H1 (cell line): ENCODE measurements around the gene CNDP1. TPM values are rescaled to one million over a fixed set of nuclear protein-coding genes. Genes with fewer than 3 reads are reported as not detected.
A peak's percentile ranks its signal among the peaks of the same experiment; 100 is the strongest.

Experiments used
- ASH2L ChIP-seq: fragments of 200-600, 300-600 bp; sonication (generic); IDR thresholded peaks from one replicate; pipeline ENCODE4 v1.7.1; 2017; ENCODE audit warnings: low read length
- BRCA1 ChIP-seq: IDR thresholded peaks from 2 replicates; pipeline ENCODE4 v1.6.1; 2012; ENCODE audit warnings: low read depth, low read length, improper control_type of control experiment
- CREB1 ChIP-seq: IDR thresholded peaks from 2 replicates; pipeline ENCODE4 v1.6.1; 2012; ENCODE audit warnings: inconsistent platforms
- EGR1 ChIP-seq: IDR thresholded peaks from 2 replicates; pipeline ENCODE4 v1.6.1; 2011; ENCODE audit warnings: low read depth, low read length, borderline replicate concordance
- EP300 ChIP-seq, 2 experiments: IDR thresholded peaks; 1 replicate in 1 of 2; 2 replicates in 1 of 2; pipeline ENCODE4 v1.6.1; 2011 to 2012; ENCODE audit warnings: low read depth in 2 of 2, low read length in 2 of 2, mild to moderate bottlenecking in 2 of 2, borderline replicate concordance in 1 of 2, inconsistent platforms in 1 of 2, moderate library complexity in 1 of 2
- HDAC2 ChIP-seq, 2 experiments: fragments of 300-600 bp in 1 of 2; sonication (generic) in 1 of 2; IDR thresholded peaks; 2 replicates each; pipeline ENCODE4 v1.6.1; 2011 to 2012; ENCODE audit warnings: low read depth in 2 of 2, low read length in 2 of 2, mild to moderate bottlenecking in 2 of 2, moderate library complexity in 2 of 2, borderline replicate concordance in 1 of 2, inconsistent platforms in 1 of 2
- KDM5A ChIP-seq: fragments of 200-600 bp; IDR thresholded peaks from 2 replicates; pipeline ENCODE4 v1.7.1; 2012; ENCODE audit warnings: mild to moderate bottlenecking, low read length, inconsistent platforms, mixed read lengths
- PHF8 ChIP-seq: fragments of 200-600 bp; sonication (generic); conservative IDR thresholded peaks from 2 replicates; pipeline ENCODE4 v1.7.1; 2012; ENCODE audit warnings: low read depth, mild to moderate bottlenecking, inconsistent platforms, low read length, moderate library complexity
- POLR2A ChIP-seq, 2 experiments: IDR thresholded peaks; 1 replicate in 1 of 2; 2 replicates in 1 of 2; pipeline ENCODE4 v1.6.1; 2011; ENCODE audit warnings: low read depth in 2 of 2, low read length in 2 of 2, mild to moderate bottlenecking in 2 of 2; ENCODE audit errors: control extremely low read depth in 1 of 2
- POLR2AphosphoS5 ChIP-seq: IDR thresholded peaks from 2 replicates; pipeline ENCODE4 v1.6.1; 2011; ENCODE audit warnings: low read depth, low read length
- RAD21 ChIP-seq, 2 experiments: IDR thresholded peaks in 1 of 2; conservative IDR thresholded peaks in 1 of 2; 2 replicates each; pipeline ENCODE4 v1.6.1; 2011; ENCODE audit warnings: low read depth in 2 of 2, low read length in 2 of 2, improper control_type of control experiment in 1 of 2, inconsistent platforms in 1 of 2, mild to moderate bottlenecking in 1 of 2, moderate library complexity in 1 of 2
- SAP30 ChIP-seq: fragments of 300-600 bp; sonication (generic); IDR thresholded peaks from 2 replicates; pipeline ENCODE4 v1.7.1; 2012; ENCODE audit warnings: low read length, moderate library complexity, mild to moderate bottlenecking, inconsistent platforms; ENCODE audit not compliant: insufficient read depth, insufficient replicate concordance
- SIN3A ChIP-seq, 2 experiments: IDR thresholded peaks in 1 of 2; conservative IDR thresholded peaks in 1 of 2; 2 replicates each; pipeline ENCODE4 v1.6.1; 2011 to 2012; ENCODE audit warnings: low read length in 2 of 2, improper control_type of control experiment in 1 of 2, low read depth in 1 of 2, mild to moderate bottlenecking in 1 of 2
- SIX5 ChIP-seq: IDR thresholded peaks from 2 replicates; pipeline ENCODE4 v1.6.1; 2011; ENCODE audit warnings: mild to moderate bottlenecking, low read depth, low read length
- SP2 ChIP-seq: IDR thresholded peaks from 2 replicates; pipeline ENCODE4 v1.6.1; 2012; ENCODE audit warnings: mild to moderate bottlenecking, low read length, inconsistent platforms
- TAF1 ChIP-seq: IDR thresholded peaks from 2 replicates; pipeline ENCODE4 v1.6.1; 2011; ENCODE audit warnings: mild to moderate bottlenecking, low read depth, low read length
- TAF7 ChIP-seq: optimal IDR thresholded peaks from 2 replicates; pipeline ENCODE3; 2011; ENCODE audit warnings: low read depth, mild to moderate bottlenecking, inconsistent platforms, low read length, moderate library complexity, borderline replicate concordance
- TCF12 ChIP-seq: IDR thresholded peaks from 2 replicates; pipeline ENCODE4 v1.6.1; 2011; ENCODE audit warnings: low read depth, mild to moderate bottlenecking, low read length
- ZNF274 ChIP-seq: IDR thresholded peaks from 2 replicates; pipeline ENCODE4 v1.7.0; 2012; ENCODE audit warnings: low read length, borderline replicate concordance; ENCODE audit errors: extremely low read depth
- polyA plus RNA-seq, 7 experiments: library from polyadenylated mRNA; depleted of rRNA in 3 of 7; stranded (reverse) in 5 of 7; unstranded in 2 of 7; fragments of >200 nt in 5 of 7; fragments of 200-250 nt in 2 of 7; gene quantifications; 1 replicate in 5 of 7; 2 replicates in 1 of 7; 4 replicates in 1 of 7; pipeline versions ENCODE4 v1.2.1 to v1.2.3, GENCODE V29; 2011 to 2013; ENCODE audit warnings: missing spikeins in 2 of 7, mixed read lengths in 2 of 7
- total RNA-seq: library from RNA; stranded (reverse); fragmentation: NEBNext Ultra II Directional; extraction: Animal tissue kit (Norgen Biotek cat#: 25700); gene quantifications from 2 replicates; pipeline ENCODE4 v1.2.1, GENCODE V29; 2021
- TF ChIP-seq, protein P1 (sequence below): IDR thresholded peaks from 2 replicates; pipeline ENCODE4 v1.6.1; 2012; ENCODE audit warnings: inconsistent platforms
- TF ChIP-seq, protein P2 (sequence below): IDR thresholded peaks from 2 replicates; pipeline ENCODE4 v1.6.1; 2012; ENCODE audit warnings: low read length, inconsistent platforms
- TF ChIP-seq, protein P3 (sequence below): IDR thresholded peaks from 2 replicates; pipeline ENCODE4 v1.6.1; 2011; ENCODE audit warnings: low read depth, mild to moderate bottlenecking, low read length; ENCODE audit not compliant: insufficient read depth

CNDP1 gene
- total and polyA plus RNA-seq, 2 of the 8 experiments (the other 6 are each of a cell fraction or from before 2014, with no cell fraction given), result 0.09 TPM; not detected in 1

DNA sequence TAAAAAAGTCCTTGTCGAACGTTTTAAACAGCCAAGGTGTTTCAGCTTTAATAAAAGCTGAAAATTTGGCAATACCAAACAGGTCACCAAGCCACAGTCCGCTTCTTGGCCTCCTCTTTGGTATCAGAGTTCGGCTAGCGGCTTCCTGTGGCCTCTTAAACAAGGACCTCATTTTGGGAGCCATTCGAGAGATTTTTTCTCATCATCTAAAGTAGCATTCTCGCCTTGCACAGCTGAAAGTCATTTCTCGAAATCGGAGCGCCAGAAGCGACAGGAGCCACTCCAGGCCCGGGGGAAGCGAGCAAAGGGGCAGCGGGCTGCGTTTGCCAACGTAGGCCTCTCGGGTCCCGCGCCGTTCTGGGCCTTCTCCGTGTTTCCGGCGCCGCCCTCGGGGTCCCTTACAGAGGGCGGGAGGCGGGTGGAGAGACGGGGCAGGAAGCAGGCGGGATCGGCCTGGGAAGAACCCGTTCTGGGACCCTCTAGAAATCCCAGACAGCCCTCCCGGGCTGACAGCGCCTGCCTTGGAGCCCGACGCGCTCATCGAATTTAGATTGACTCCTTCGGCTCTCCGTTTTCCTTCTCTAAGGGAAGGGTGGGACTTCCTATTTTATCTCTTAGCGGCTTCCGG, 62.8 kb downstream of the CNDP1 start (continued):
- TF ChIP-seq, protein P1, sequence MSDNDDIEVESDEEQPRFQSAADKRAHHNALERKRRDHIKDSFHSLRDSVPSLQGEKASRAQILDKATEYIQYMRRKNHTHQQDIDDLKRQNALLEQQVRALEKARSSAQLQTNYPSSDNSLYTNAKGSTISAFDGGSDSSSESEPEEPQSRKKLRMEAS, result 0 out of 2 replicates have a peak, but pooled peaks have one; percentile 9
- TF ChIP-seq HDAC2 (IDR thresholded peaks at IDR 0.05; ENCODE audit: borderline replicate concordance in 1 of 2, low read depth in 2 of 2, low read length in 2 of 2) (peak in 1 of 2 experiments; percentile 51; a peak in 1 of 4 replicates), EGR1 (no peak), ASH2L (peak; percentile 38), TAF7 (no peak), EP300 (IDR thresholded peaks at IDR 0.05; ENCODE audit: borderline replicate concordance in 1 of 2, low read depth in 2 of 2, low read length in 2 of 2) (no peak), POLR2A (IDR thresholded peaks at IDR 0.05; ENCODE audit: control extremely low read depth in 1 of 2, low read depth in 2 of 2, low read length in 2 of 2) (no peak), SP2 (no peak), TAF1 (no peak; the same call in none of the 2 replicates), TCF12 (no peak), BRCA1 (no peak), POLR2AphosphoS5 (no peak), SAP30 (peak; percentile 26), KDM5A (peak; percentile 18; the same call in 1 of the 2 replicates), RAD21 (IDR thresholded peaks at IDR 0.05 in 1 of 2, conservative IDR thresholded peaks at IDR 0.05 in 1 of 2; ENCODE audit: low read depth in 2 of 2, low read length in 2 of 2) (no peak), ZNF274 (no peak), CREB1 (no peak), SIX5 (no peak), PHF8 (no peak; the same call in 1 of the 2 replicates), SIN3A (conservative IDR thresholded peaks at IDR 0.05 in 1 of 2, IDR thresholded peaks at IDR 0.05 in 1 of 2; ENCODE audit: low read depth in 1 of 2, low read length in 2 of 2) (no peak)
- TF ChIP-seq, protein P2, sequence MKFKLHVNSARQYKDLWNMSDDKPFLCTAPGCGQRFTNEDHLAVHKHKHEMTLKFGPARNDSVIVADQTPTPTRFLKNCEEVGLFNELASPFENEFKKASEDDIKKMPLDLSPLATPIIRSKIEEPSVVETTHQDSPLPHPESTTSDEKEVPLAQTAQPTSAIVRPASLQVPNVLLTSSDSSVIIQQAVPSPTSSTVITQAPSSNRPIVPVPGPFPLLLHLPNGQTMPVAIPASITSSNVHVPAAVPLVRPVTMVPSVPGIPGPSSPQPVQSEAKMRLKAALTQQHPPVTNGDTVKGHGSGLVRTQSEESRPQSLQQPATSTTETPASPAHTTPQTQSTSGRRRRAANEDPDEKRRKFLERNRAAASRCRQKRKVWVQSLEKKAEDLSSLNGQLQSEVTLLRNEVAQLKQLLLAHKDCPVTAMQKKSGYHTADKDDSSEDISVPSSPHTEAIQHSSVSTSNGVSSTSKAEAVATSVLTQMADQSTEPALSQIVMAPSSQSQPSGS, result no peak
- TF ChIP-seq, protein P3, sequence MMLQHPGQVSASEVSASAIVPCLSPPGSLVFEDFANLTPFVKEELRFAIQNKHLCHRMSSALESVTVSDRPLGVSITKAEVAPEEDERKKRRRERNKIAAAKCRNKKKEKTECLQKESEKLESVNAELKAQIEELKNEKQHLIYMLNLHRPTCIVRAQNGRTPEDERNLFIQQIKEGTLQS, result no peak
